Measurements from ENCODE around the gene EFCAB6.

The EFCAB6 gene

DNA sequence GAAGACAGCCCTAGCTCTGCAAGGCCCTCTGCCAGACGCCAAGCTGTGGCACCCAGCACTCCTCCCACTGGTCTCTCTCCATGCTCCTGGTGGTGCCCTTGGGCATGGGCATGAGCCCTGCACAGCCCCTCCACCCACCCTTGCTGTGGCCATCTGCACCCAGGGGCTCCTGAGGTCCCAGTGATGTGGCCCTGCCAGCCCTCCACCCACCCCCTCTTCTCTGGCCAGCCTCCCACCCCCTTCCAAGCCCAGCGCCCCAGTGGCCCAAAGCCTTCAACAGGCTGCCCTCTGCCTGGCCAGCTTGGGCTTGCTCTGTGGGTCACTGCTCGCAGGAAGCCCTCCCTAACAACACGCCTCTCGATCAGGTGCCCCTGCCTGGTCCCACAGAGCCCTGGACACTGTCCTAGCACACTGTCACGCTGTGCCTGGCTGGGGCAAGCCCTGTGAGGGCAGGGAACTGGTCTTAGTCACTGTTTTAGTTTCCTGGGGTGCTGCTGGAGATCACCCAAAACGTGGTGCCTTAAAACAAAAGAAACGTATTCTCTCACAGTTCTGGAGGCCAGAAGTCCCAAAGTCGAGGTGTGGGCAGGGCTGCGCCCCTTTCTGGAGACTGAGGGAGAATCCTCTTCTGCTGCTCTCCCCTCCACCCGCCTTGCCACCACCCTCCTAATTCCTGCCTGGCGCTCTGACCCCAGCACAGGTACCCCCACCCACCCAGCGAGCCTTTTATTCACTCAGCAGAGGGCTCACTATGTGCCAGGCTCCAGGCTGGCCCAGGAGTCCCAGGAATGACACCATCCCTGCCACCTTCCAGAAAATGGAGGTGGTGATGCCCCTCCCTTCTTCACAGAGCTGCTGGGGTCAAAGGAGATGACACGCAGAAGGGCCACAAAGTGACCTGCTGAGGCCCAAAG, 35.5 kb upstream of the EFCAB6 start (continued):
- no peak for TF ChIP-seq TSHZ2 (CRISPR knock-in tag; IDR thresholded peaks at IDR 0.05)
- no peak for TF ChIP-seq ZNF70 (CRISPR knock-in tag; IDR thresholded peaks at IDR 0.05)

GRCh38 chr22:43846966-43847365, 34.9 kb upstream of the EFCAB6 start:
- TF ChIP-seq ESRRG (CRISPR knock-in tag; IDR thresholded peaks at IDR 0.05) (no peak), ISL1 (CRISPR knock-in tag; IDR thresholded peaks at IDR 0.05) (no peak), TSHZ2 (CRISPR knock-in tag; IDR thresholded peaks at IDR 0.05) (no peak), PPARA (CRISPR knock-in tag; IDR thresholded peaks at IDR 0.05; ENCODE audit: borderline replicate concordance) (no peak), OSR1 (CRISPR knock-in tag; IDR thresholded peaks at IDR 0.05) (no peak), CREB5 (CRISPR knock-in tag; IDR thresholded peaks at IDR 0.05; ENCODE audit: low read depth) (no peak), RARB (CRISPR knock-in tag; IDR thresholded peaks at IDR 0.05) (no peak), PATZ1 (CRISPR knock-in tag; IDR thresholded peaks at IDR 0.05; ENCODE audit: borderline replicate concordance) (no peak), ARNTL (CRISPR knock-in tag; IDR thresholded peaks at IDR 0.05; ENCODE audit: borderline replicate concordance, low read depth) (no peak), ZC3H10 (CRISPR knock-in tag; IDR thresholded peaks at IDR 0.05) (no peak), ZFP3 (CRISPR knock-in tag; IDR thresholded peaks at IDR 0.05) (no peak), TOX (CRISPR knock-in tag; IDR thresholded peaks at IDR 0.05; ENCODE audit: borderline replicate concordance) (no peak), ZNF70 (CRISPR knock-in tag; IDR thresholded peaks at IDR 0.05) (no peak), GLIS3 (CRISPR knock-in tag; IDR thresholded peaks at IDR 0.05) (no peak), ZNF8 (CRISPR knock-in tag; IDR thresholded peaks at IDR 0.05) (no peak), POU6F1 (CRISPR knock-in tag; IDR thresholded peaks at IDR 0.05; ENCODE audit: borderline replicate concordance, low read depth) (no peak), ZNF565 (CRISPR knock-in tag; conservative IDR thresholded peaks at IDR 0.05; ENCODE audit: low read depth) (no peak), ZFP30 (CRISPR knock-in tag; IDR thresholded peaks at IDR 0.05) (no peak)
- TF ChIP-seq, protein P1, sequence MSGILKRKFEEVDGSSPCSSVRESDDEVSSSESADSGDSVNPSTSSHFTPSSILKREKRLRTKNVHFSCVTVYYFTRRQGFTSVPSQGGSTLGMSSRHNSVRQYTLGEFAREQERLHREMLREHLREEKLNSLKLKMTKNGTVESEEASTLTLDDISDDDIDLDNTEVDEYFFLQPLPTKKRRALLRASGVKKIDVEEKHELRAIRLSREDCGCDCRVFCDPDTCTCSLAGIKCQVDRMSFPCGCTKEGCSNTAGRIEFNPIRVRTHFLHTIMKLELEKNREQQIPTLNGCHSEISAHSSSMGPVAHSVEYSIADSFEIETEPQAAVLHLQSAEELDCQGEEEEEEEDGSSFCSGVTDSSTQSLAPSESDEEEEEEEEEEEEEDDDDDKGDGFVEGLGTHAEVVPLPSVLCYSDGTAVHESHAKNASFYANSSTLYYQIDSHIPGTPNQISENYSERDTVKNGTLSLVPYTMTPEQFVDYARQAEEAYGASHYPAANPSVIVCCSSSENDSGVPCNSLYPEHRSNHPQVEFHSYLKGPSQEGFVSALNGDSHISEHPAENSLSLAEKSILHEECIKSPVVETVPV (CRISPR knock-in tag; IDR thresholded peaks at IDR 0.05) = no peak
- ATAC-seq = no peak

Measured in SK-N-SH treated with all-trans-retinoic acid at 6 μM for 48 hours (cell line).